HG02763 (cell line): ENCODE data around the gene ABCB11.
"Not testable (repeated sequence)": the region's sequence is repeated elsewhere in the genome, so short reads cannot be mapped to it uniquely, and the experiment has no call there.

Experiments
- ATAC-seq: cut with Tn5 transposase; IDR thresholded peaks from one replicate; pipeline ENCODE4 v1.9.1; 2021; ENCODE audit warnings: mild to moderate bottlenecking, moderate library complexity; ENCODE audit not compliant: unreplicated experiment

Gene ABCB11

DNA sequence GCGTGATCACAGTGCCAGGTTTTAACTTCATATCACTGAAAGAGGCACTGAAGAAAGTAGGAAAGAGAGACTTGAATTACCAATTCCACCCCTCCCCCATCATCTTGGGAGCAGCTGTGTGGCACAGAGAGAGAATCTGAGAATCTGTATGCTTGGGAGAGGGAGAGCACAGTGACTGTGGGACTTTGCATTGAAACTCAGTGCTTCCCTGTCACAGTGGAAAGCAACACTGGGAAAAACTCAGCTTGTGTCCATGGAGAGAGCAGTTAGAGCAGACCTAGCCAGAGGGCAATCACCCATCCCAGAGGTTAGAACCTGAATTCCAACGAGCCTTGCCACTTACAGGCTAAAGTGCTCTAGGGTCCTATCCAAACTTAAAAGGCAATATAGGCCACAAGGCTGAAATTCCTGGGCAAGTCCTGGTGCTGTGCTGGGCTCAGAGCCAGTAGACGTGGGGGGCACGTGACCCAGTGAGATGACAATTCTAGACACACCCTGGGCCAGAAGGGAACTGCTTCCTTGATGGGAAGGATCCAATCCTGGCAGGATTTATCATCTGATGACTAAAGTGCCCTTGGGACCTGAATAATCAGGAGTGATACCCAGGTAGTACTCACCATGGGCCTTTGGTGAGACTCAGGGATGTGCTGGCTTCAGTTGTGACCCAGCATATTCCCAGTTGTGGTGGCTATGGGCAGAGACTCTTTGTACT, 15.5 kb upstream of the ABCB11 start:
- no peak for ATAC-seq

GRCh38 chr2:169042856-169043255, 11.7 kb upstream of the ABCB11 start:
- ATAC-seq: no peak

DNA sequence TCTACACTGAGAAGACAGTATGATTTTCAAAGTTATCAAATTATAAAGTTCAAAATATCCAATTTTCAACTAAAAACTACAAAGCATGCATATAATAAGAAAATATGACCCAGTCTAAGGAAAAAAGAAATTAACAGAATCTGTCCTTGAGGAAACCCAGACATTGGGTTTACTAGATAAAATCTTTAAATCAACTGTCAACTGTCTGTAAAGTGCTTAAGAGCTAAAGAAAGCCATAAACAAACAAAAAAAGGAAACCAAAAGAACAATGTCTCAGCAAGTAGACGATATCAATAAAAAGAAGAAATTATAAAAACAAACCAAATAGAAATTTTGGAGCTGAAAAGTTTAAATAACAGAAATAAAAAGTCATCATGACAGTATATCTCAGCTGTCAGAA, 10.5 kb upstream of the ABCB11 start:
- ATAC-seq: no peak

GRCh38 chr2:169039702-169040101, 8.6 kb upstream of the ABCB11 start:
- ATAC-seq: no peak

- ATAC-seq: peak; percentile 59
Observed at GRCh38 chr2:169038338-169038757, 7.2 kb upstream of the ABCB11 start.

GRCh38 chr2:169036736-169037440, 5.8 kb upstream of the ABCB11 start:
- ATAC-seq: peak; percentile 60

GRCh38 chr2:169035887-169036286, 4.8 kb upstream of the ABCB11 start:
- ATAC-seq: no peak

- no peak for ATAC-seq
Observed at GRCh38 chr2:169034984-169035544, 3.9 kb upstream of the ABCB11 start.

- no peak for ATAC-seq
Observed at GRCh38 chr2:169034256-169034655, 3.1 kb upstream of the ABCB11 start.

DNA sequence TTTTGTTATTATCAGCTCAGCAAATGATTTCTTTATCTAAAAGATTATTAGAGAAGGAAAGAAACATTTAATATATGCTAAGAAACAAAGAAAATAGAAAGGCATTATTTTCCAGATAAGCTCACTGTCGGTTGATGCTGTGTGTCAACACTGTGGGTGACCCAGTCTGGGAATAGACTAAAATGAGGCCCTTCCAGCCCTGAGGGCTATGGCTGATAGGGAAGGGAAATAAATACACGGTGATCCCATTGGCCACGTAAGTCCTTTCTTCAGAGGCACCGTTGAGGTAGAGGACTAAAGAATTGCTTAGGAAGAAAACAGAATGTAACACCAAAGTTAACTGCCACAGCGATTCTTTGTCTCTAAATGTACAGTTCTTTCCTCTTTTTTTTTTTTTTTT, 1.8 kb downstream of the ABCB11 start:
- ATAC-seq: no peak

- no peak for ATAC-seq
Observed at GRCh38 chr2:169027234-169027633, 3.9 kb downstream of the ABCB11 start.

GRCh38 chr2:169026056-169026455, 5.1 kb downstream of the ABCB11 start:
- no peak for ATAC-seq

DNA sequence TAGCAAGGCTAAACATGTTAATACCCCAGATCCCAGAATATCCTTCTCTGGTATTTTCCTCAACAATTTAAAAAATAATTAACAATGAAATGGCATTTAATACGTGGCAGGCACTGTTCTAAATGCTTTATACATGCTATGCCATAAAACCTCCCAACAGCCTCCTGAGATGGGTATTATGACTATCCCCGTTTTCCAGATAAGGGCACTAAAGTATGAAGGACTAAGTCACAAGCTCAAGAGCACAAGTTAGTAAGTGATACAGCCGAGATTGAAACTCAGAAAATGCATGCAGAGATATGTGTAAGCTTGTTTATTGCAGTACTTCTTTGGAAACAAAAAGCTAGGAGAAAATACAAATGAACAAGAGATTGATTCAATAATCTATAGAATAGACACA, 8.0 kb downstream of the ABCB11 start:
- ATAC-seq: no peak

GRCh38 chr2:169018390-169018789, 12.7 kb downstream of the ABCB11 start:
- ATAC-seq: no peak

GRCh38 chr2:169015943-169016342, 15.2 kb downstream of the ABCB11 start:
- ATAC-seq: no peak

DNA sequence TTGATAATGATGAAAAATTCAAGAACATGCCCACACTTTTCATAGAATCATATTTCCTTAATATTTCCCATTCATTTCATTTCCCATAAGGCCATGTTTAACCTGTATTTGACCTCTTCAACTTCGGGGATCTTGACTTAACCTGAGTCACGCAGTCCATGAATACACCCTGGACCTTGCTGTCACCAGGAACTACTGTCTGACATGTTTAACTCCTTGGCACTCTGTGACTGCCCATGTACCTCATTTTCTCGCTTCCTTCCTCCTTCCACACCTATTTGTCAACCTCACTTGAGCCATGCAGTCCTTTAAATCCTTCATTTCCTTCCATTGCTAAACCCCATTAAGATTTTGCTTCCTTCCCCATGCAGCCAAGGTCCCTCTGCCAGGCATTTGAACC, 16.3 kb downstream of the ABCB11 start:
- no peak for ATAC-seq

- ATAC-seq: no peak
Observed at GRCh38 chr2:169013628-169014026, 17.5 kb downstream of the ABCB11 start.

GRCh38 chr2:169012812-169013627, 18.1 kb downstream of the ABCB11 start:
- no peak for ATAC-seq

- ATAC-seq: not testable (repeated sequence)
Observed at GRCh38 chr2:169012191-169012792, 18.8 kb downstream of the ABCB11 start.

DNA sequence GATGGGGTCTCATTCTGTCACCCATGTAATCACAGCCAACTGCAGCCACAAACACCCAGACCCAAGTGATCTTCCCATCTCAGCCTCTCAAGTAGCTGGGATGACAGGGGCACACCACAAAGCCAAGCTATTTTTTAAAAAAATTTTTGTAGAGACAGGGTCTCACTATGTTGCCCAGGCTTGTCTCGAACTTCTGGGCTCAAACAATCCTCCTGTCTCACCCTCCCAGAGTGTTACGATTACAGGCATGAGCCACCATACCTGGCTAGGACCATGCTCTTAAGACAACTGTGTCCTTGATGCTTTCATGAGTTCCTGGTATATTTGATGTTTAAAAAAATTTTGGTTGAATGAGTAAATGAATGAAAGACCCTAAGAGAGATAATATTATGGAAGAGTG, 19.4 kb downstream of the ABCB11 start:
- no peak for ATAC-seq
